Glomerular visceral epithelial cell (primary cell): ENCODE measurements around the gene FLNC.

Experiments used
- DNase-seq: peaks from one replicate; pipeline ENCODE4 v3.0.0-alpha.2; 2016; ENCODE audit errors: extremely low spot score

The FLNC gene

GRCh38 chr7:128804484-128804883, 25.7 kb upstream of the FLNC start:
- no peak for DNase-seq

GRCh38 chr7:128805225-128805624, 25.0 kb upstream of the FLNC start:
- DNase-seq: no peak

GRCh38 chr7:128807191-128807590, 23.0 kb upstream of the FLNC start:
- no peak for DNase-seq

- no peak for DNase-seq
Measured at GRCh38 chr7:128809363-128809762, 20.8 kb upstream of the FLNC start.

- no peak for DNase-seq
Measured at GRCh38 chr7:128810473-128810872, 19.7 kb upstream of the FLNC start.

- no peak for DNase-seq
Measured at GRCh38 chr7:128810997-128811396, 19.2 kb upstream of the FLNC start.

GRCh38 chr7:128811631-128812430, 18.4 kb upstream of the FLNC start:
- DNase-seq: no peak

- no peak for DNase-seq
Measured at GRCh38 chr7:128812514-128813168, 17.6 kb upstream of the FLNC start.

GRCh38 chr7:128814499-128814898, 15.7 kb upstream of the FLNC start:
- no peak for DNase-seq

- no peak for DNase-seq
Measured at GRCh38 chr7:128815289-128815942, 14.8 kb upstream of the FLNC start.

GRCh38 chr7:128818694-128819093, 11.5 kb upstream of the FLNC start:
- DNase-seq: no peak

- DNase-seq: no peak
Measured at GRCh38 chr7:128821724-128822123, 8.5 kb upstream of the FLNC start.

GRCh38 chr7:128826512-128826911, 3.7 kb upstream of the FLNC start:
- DNase-seq: no peak

- no peak for DNase-seq
Measured at GRCh38 chr7:128826916-128827247, 3.3 kb upstream of the FLNC start.

GRCh38 chr7:128827248-128827958, 2.8 kb upstream of the FLNC start:
- DNase-seq: peak; percentile 74

- DNase-seq: peak; percentile 65
Measured at GRCh38 chr7:128827971-128828711, 2.1 kb upstream of the FLNC start.

GRCh38 chr7:128829391-128830166, 627 bp upstream of the FLNC start:
- peak; percentile 84 for DNase-seq

- DNase-seq: peak; percentile 36
Measured at GRCh38 chr7:128831178-128831993, 1.2 kb downstream of the FLNC start.

- DNase-seq: no peak
Measured at GRCh38 chr7:128831994-128832879, 2.0 kb downstream of the FLNC start.
